ENCODE data around the gene WBP11. TPM values are rescaled to one million over a fixed set of nuclear protein-coding genes. Genes with fewer than 3 reads are reported as not detected.

WBP11 gene
- total and polyA plus RNA-seq, 2 of the 13 experiments (the other 11 are each of a cell fraction or from before 2014, with no cell fraction given): 7.6 to 31.0 TPM

DNA sequence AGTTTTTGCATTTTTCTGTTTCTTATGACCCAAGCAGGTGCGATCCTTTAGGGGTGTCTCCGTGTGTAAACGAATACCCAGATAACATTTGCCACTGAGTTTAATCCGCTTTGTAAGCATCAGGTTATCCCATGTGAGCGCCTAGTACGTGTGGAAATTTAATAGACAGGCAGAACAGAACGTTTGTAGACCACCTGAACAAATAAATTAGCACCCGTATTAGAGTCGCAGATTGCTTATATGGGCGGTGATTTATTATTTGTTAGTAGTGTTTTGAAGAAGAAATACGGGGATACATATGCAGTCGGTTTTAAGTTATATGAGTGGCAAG lies 517 bp upstream of the WBP11 start (continued):
- TF ChIP-seq ZBTB25 (CRISPR knock-in tag; IDR thresholded peaks at IDR 0.05) (no peak), KDM2A (CRISPR knock-in tag; IDR thresholded peaks at IDR 0.05; ENCODE audit: borderline replicate concordance, low read depth) (no peak), THAP11 (CRISPR knock-in tag; IDR thresholded peaks at IDR 0.05) (no peak), SMARCC2 (IDR thresholded peaks at IDR 0.05) (no peak), ZNF510 (CRISPR knock-in tag; IDR thresholded peaks at IDR 0.05; ENCODE audit: low read depth) (0 out of 2 replicates have a peak, but pooled peaks have one; percentile 15), PTBP1 (IDR thresholded peaks at IDR 0.05; ENCODE audit: low read depth, low read length, poor library complexity, severe bottlenecking) (no peak), ZBTB2 (CRISPR knock-in tag; IDR thresholded peaks at IDR 0.05; ENCODE audit: low read depth) (no peak), ZNF7 (CRISPR knock-in tag; IDR thresholded peaks at IDR 0.05) (no peak), NFRKB (IDR thresholded peaks at IDR 0.05) (no peak), ZNF282 (IDR thresholded peaks at IDR 0.05; ENCODE audit: partially characterized antibody) (no peak), AHDC1 (CRISPR knock-in tag; IDR thresholded peaks at IDR 0.05; ENCODE audit: borderline replicate concordance) (0 out of 2 replicates have a peak, but pooled peaks have one; percentile 38), ZFX (CRISPR knock-in tag; IDR thresholded peaks at IDR 0.05; ENCODE audit: low read depth) (no peak), ZNF12 (CRISPR knock-in tag; IDR thresholded peaks at IDR 0.05) (no peak), TBX2 (CRISPR knock-in tag; IDR thresholded peaks at IDR 0.05; ENCODE audit: borderline replicate concordance) (no peak), ASH2L (IDR thresholded peaks at IDR 0.05; ENCODE audit: insufficient read length, low read depth, low read length) (peak; percentile 23), ZGPAT (CRISPR knock-in tag; IDR thresholded peaks at IDR 0.05) (0 out of 2 replicates have a peak, but pooled peaks have one; percentile 1), ZNF543 (CRISPR knock-in tag; IDR thresholded peaks at IDR 0.05) (no peak), HOXA3 (CRISPR knock-in tag; IDR thresholded peaks at IDR 0.05) (no peak), CBX2 (IDR thresholded peaks at IDR 0.05; ENCODE audit: low read depth, low read length) (no peak), CBX2 (CRISPR knock-in tag; IDR thresholded peaks at IDR 0.05; ENCODE audit: low read depth) (no peak), ZFP1 (CRISPR knock-in tag; IDR thresholded peaks at IDR 0.05) (no peak), ZNF430 (CRISPR knock-in tag; IDR thresholded peaks at IDR 0.05) (0 out of 2 replicates have a peak, but pooled peaks have one; percentile 65), RBM22 (optimal IDR thresholded peaks at IDR 0.05; ENCODE audit: low read length) (no peak), PHF21A (CRISPR knock-in tag; IDR thresholded peaks at IDR 0.05) (0 out of 2 replicates have a peak, but pooled peaks have one; percentile 25)
